SK-N-SH treated with all-trans-retinoic acid at 6 μM for 48 hours (cell line): Measurements from ENCODE around the gene FGFBP2.

Experiments used
- ATAC-seq: fragments of 200-7000 bp; cut with Tn5 transposase; 3 replicates; pipeline ENCODE4 v1.9.1; 2020; ENCODE audit warnings: mild to moderate bottlenecking, moderate library complexity
- ARNTL ChIP-seq: fragments of 450-650 bp; formaldehyde crosslinking; IDR thresholded peaks from 2 replicates; pipeline ENCODE4 v1.5.0; 2020; ENCODE audit warnings: low read depth, mild to moderate bottlenecking, moderate library complexity, borderline replicate concordance
- BACH2 ChIP-seq: fragments of 250-450 bp; sonication (Bioruptor Pico); IDR thresholded peaks from 2 replicates; pipeline ENCODE4 v1.9.0; 2021; ENCODE audit warnings: mild to moderate bottlenecking, borderline replicate concordance
- CREB5 ChIP-seq: fragments of 250-450 bp; sonication (Bioruptor Pico); IDR thresholded peaks from 2 replicates; pipeline ENCODE4 v1.5.1; 2020; ENCODE audit warnings: low read depth, mild to moderate bottlenecking, moderate library complexity
- ESRRG ChIP-seq: fragments of 250-450 bp; sonication (Bioruptor Pico); IDR thresholded peaks from 2 replicates; pipeline ENCODE4 v1.6.1; 2021; ENCODE audit warnings: mild to moderate bottlenecking
- GLIS3 ChIP-seq: fragments of 250-450 bp; sonication (Bioruptor Pico); IDR thresholded peaks from 2 replicates; pipeline ENCODE4 v1.5.0; 2020; ENCODE audit warnings: mild to moderate bottlenecking, moderate library complexity
- ISL1 ChIP-seq: fragments of 250-450 bp; sonication (Bioruptor Pico); IDR thresholded peaks from 2 replicates; pipeline ENCODE4 v2.1.2; 2022; ENCODE audit warnings: mild to moderate bottlenecking, moderate library complexity
- OSR1 ChIP-seq: fragments of 250-450 bp; sonication (Bioruptor Pico); IDR thresholded peaks from 2 replicates; pipeline ENCODE4 v1.8.0; 2022; ENCODE audit warnings: moderate library complexity, mild to moderate bottlenecking, inconsistent platforms
- PATZ1 ChIP-seq: fragments of 250-450 bp; sonication (Bioruptor Pico); IDR thresholded peaks from 2 replicates; pipeline ENCODE4 v1.8.0; 2020; ENCODE audit warnings: mild to moderate bottlenecking, moderate library complexity, borderline replicate concordance
- POU6F1 ChIP-seq: fragments of 250-450 bp; sonication (Bioruptor Pico); IDR thresholded peaks from 2 replicates; pipeline ENCODE4 v1.8.0; 2021; ENCODE audit warnings: low read depth, mild to moderate bottlenecking, moderate library complexity, borderline replicate concordance
- PPARA ChIP-seq: fragments of 250-450 bp; sonication (Bioruptor Pico); IDR thresholded peaks from 2 replicates; pipeline ENCODE4 v1.5.0; 2020; ENCODE audit warnings: mild to moderate bottlenecking, borderline replicate concordance
- RARB ChIP-seq: fragments of 250-450 bp; sonication (Bioruptor Pico); IDR thresholded peaks from 2 replicates; pipeline ENCODE4 v1.8.0; 2021; ENCODE audit warnings: mild to moderate bottlenecking, moderate library complexity
- SNAI2 ChIP-seq: fragments of 250-450 bp; sonication (Bioruptor Pico); IDR thresholded peaks from 2 replicates; pipeline ENCODE4 v1.5.0; 2020; ENCODE audit warnings: mild to moderate bottlenecking, moderate library complexity
- TCF4 ChIP-seq: fragments of 250-450 bp; sonication (Bioruptor Pico); IDR thresholded peaks from 2 replicates; pipeline ENCODE4 v1.8.0; 2021; ENCODE audit warnings: mild to moderate bottlenecking, moderate library complexity, borderline replicate concordance
- TSHZ2 ChIP-seq: fragments of 250-450 bp; sonication (Bioruptor Pico); IDR thresholded peaks from 2 replicates; pipeline ENCODE4 v1.5.0; 2020; ENCODE audit warnings: mild to moderate bottlenecking, moderate library complexity
- ZC3H10 ChIP-seq: fragments of 250-450 bp; sonication (Bioruptor Pico); IDR thresholded peaks from 2 replicates; pipeline ENCODE4 v1.5.1; 2021; ENCODE audit warnings: mild to moderate bottlenecking, moderate library complexity
- ZFP3 ChIP-seq: fragments of 250-450 bp; sonication (Bioruptor Pico); IDR thresholded peaks from 2 replicates; pipeline ENCODE4 v1.5.0; 2020; ENCODE audit warnings: mild to moderate bottlenecking, moderate library complexity
- ZFP30 ChIP-seq: fragments of 450-650 bp; formaldehyde crosslinking; IDR thresholded peaks from 2 replicates; pipeline ENCODE4 v1.5.0; 2022; ENCODE audit warnings: mild to moderate bottlenecking, moderate library complexity
- ZNF565 ChIP-seq: fragments of 450-650 bp; formaldehyde crosslinking; conservative IDR thresholded peaks from 2 replicates; pipeline ENCODE4 v1.5.0; 2020; ENCODE audit warnings: low read depth, mild to moderate bottlenecking, moderate library complexity
- ZNF70 ChIP-seq: fragments of 450-650 bp; formaldehyde crosslinking; IDR thresholded peaks from 2 replicates; pipeline ENCODE4 v1.5.0; 2020; ENCODE audit warnings: mild to moderate bottlenecking, moderate library complexity
- ZNF8 ChIP-seq: fragments of 450-650 bp; formaldehyde crosslinking; IDR thresholded peaks from 2 replicates; pipeline ENCODE4 v1.5.0; 2020; ENCODE audit warnings: mild to moderate bottlenecking, moderate library complexity

The FGFBP2 gene

GRCh38 chr4:15929540-15929939, 33.4 kb downstream of the FGFBP2 start:
- ATAC-seq = no peak
- TF ChIP-seq ZC3H10 (no peak), CREB5 (CRISPR knock-in tag) (no peak), ISL1 (CRISPR knock-in tag) (no peak), GLIS3 (CRISPR knock-in tag) (no peak), ESRRG (CRISPR knock-in tag) (no peak), ZNF565 (CRISPR knock-in tag) (no peak), ZFP3 (no peak), BACH2 (no peak), ZNF8 (CRISPR knock-in tag) (no peak), ZNF70 (CRISPR knock-in tag) (no peak), POU6F1 (CRISPR knock-in tag) (no peak), TCF4 (CRISPR knock-in tag) (no peak), PPARA (CRISPR knock-in tag) (no peak), RARB (CRISPR knock-in tag) (no peak), PATZ1 (CRISPR knock-in tag) (no peak), OSR1 (no peak), SNAI2 (CRISPR knock-in tag) (no peak)

GRCh38 chr4:15928883-15929282, 34.1 kb downstream of the FGFBP2 start:
- ATAC-seq = no peak; the same call in 2 of the 3 replicates
- TF ChIP-seq ESRRG (CRISPR knock-in tag) (no peak), ARNTL (CRISPR knock-in tag) (no peak), ZNF70 (CRISPR knock-in tag) (no peak), ZNF565 (CRISPR knock-in tag) (no peak), TCF4 (CRISPR knock-in tag) (no peak), OSR1 (no peak), ZNF8 (CRISPR knock-in tag) (no peak), CREB5 (CRISPR knock-in tag) (no peak), PATZ1 (CRISPR knock-in tag) (no peak), RARB (CRISPR knock-in tag) (no peak), BACH2 (no peak), ISL1 (CRISPR knock-in tag) (no peak), PPARA (CRISPR knock-in tag) (no peak), TSHZ2 (CRISPR knock-in tag) (no peak), ZC3H10 (no peak), ZFP30 (CRISPR knock-in tag) (no peak), SNAI2 (CRISPR knock-in tag) (no peak)
- TF ChIP-seq, all 23 proteins: peak for 0
